HG02623 (cell line): ENCODE results near the gene CCNB1IP1.
A peak's percentile ranks its signal among the peaks of the same experiment; 100 is the strongest.
"Not testable (repeated sequence)": the region's sequence is repeated elsewhere in the genome, so short reads cannot be mapped to it uniquely, and the experiment has no call there.

Source experiments
- ATAC-seq: cut with Tn5 transposase; IDR thresholded peaks from one replicate; pipeline ENCODE4 v1.9.1; 2021; ENCODE audit warnings: moderate library complexity; ENCODE audit not compliant: unreplicated experiment

The CCNB1IP1 gene

GRCh38 chr14:20332788-20333493 lies at the start of gene CCNB1IP1:
CCNB1IP1 (minus strand) TSS chr14:20333279; CDS start chr14:20316523, 16,756 bp downstream.
- ATAC-seq, result peak; percentile 99

DNA sequence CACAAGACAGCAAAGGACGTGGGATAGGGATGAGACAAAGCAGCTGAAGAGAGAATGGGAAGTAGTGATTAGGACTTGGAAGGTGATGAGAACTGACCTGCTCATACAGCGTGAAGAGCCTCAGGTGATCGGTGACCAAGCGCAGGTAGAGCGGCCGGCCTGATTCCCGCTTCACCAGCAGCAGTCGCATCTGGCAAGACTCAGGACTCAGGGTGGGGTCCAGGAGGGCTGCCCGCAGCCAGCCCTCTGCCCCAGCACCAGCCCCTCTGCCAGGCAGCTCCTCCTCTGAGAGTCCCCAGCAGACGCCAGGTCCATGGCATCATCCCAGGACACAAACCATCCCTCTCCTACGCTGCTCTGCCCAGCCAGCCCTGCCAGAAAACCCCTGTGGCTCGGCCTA lies 49.4 kb upstream of the CCNB1IP1 start:
- no peak for ATAC-seq

GRCh38 chr14:20381341-20381740 lies 48.3 kb upstream of the CCNB1IP1 start:
- ATAC-seq, result no peak

GRCh38 chr14:20380681-20381080 lies 47.6 kb upstream of the CCNB1IP1 start:
- ATAC-seq, result no peak

DNA sequence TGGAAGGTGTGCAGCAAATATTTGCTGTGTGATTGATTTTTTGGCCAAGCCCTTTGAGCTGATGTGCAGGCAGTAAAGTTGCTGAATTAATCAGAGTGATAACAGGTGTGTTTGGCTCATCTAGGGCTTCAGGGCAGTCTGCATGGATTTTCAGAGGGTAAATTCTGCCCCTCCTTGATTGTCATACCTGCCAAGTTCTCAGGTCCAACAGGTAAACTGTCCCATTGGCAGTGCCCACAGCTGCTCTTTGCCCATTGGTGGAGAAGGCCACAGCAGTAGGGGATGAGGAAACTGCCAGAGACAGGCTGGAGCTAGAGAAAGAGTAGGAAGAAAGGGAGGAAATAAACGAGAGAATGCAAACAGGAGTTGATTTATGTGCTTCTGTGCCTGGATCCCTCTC lies 46.7 kb upstream of the CCNB1IP1 start:
- no peak for ATAC-seq

DNA sequence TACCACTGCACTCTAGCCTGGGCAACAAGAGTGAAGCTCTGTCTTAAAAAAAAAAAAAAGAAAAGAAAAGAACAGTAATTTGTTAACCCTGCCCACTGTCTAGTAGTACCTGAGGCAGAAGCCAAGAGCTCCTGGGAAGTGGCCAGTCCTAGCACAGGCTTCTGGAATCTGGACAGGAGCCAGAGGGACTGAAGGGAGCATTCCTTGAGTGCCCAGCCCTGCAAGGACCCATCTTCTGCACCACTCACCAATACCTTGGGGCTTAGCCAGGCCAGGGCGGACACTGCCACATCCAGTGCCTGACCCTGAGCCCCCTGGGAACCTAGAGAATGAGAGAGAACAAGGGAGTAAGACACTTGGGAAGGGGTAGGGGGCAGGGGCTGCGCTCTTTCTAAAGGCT lies 44.1 kb upstream of the CCNB1IP1 start:
- ATAC-seq, result no peak

DNA sequence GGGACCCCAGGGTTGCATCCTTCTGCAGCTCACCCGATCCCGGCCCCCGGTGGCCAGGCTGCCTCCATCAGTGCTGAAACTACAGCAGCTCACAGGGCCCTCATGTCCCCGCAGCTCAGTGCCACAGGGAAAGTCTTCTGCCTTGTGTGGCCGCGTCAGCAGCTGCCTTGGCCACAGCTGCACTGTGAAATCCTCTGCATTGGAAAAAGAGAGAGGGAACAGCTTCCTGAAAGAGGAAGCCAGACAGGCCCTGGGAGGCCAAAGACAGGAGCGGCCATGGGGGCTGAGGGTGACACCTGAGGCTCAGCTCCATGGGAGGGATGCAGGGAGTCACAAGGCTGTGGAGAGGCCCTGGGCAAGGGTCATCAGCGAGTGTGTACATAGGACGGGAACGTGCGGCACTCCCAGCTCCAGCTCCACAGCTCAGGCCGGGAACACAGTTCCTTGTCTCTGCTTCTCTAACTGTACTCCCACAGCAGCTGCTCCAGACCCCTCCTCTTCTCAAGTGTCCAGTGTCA lies 43.1 kb upstream of the CCNB1IP1 start:
- no peak for ATAC-seq

GRCh38 chr14:20375471-20375870 lies 42.4 kb upstream of the CCNB1IP1 start:
- ATAC-seq, result no peak

- ATAC-seq, result no peak
Measured at GRCh38 chr14:20372796-20373195, 39.7 kb upstream of the CCNB1IP1 start.

GRCh38 chr14:20365928-20366327 lies 32.8 kb upstream of the CCNB1IP1 start:
- ATAC-seq, result no peak

GRCh38 chr14:20358474-20358873 lies 25.4 kb upstream of the CCNB1IP1 start:
- ATAC-seq, result not testable (repeated sequence)

DNA sequence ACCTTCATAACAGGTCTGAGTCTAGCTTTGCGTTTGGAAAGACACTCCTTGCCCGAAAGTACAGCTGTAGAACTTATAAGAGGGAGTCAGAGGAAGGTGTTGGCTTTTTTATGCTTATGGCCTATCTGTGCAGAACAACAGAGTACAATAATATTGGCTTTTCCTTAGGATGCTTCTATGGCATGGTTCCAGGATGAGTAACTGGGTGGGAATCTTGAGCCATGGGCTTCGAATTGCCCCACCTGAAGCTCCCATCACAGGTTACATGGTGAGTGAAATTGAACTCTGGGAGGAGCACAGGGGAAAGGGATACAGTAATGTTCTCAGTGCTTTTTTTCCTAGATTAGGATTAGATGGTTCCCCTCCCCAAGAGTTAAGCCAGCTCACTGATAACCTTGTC lies 23.3 kb upstream of the CCNB1IP1 start:
- ATAC-seq, result no peak

DNA sequence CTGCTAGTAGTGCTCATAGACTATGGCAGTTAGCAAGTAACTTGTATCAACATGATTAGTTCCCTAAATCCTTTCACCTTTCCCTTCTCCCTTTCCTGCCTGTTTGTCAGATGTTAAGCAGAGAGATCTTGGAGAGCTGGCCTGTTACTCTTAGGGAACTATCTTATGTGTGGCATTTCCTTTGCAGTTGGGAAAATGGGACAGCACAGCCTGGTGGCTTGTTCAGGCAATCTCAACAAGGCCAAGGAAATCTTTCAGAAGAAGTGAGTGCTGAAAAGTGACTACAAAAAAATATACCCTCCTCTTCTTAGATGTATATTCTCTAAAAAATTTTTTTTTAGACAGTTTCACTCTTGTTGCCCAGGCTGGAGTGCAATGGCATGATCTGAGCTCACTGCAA lies 17.8 kb upstream of the CCNB1IP1 start:
- ATAC-seq, result no peak

DNA sequence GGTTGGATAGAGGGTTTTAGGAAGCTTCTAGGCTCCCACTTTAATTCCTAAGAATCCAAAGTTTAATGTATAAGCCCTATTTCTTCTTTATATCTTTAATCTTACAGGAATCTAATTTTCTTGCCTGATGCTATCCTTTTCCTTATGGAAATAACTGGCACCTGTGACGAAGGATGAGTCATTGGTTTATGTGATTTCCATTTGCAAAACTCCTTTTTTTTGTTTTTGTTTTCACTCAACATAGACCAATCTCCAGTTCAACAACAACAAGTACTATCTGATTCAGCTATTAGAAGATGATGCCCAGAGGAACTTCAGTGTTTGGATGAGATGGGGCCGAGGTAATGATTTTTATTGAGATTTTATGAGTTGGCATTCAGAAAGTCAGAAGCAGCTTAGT lies 17.2 kb upstream of the CCNB1IP1 start:
- ATAC-seq, result no peak

- no peak for ATAC-seq
Measured at GRCh38 chr14:20347747-20348146, 14.7 kb upstream of the CCNB1IP1 start.

DNA sequence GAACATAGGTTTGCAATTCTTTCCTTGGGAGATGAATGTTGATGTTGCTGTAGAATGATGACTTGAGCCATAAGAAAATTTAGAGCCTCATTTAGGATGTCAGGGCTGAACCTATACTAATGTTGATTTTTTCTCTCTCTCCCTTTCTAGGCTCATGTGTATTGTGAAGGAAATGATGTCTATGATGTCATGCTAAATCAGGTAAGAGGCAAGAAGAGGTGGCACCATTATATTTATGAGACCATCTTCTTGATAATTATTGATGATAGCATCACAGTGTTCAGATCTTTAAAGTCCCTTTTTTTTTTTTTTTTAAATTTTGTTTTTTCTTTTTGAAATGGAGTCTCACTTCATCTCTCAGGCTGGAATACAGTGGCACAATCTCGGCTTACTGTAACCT lies 13.6 kb upstream of the CCNB1IP1 start:
- ATAC-seq, result no peak

GRCh38 chr14:20345366-20345765 lies 12.3 kb upstream of the CCNB1IP1 start:
- ATAC-seq, result no peak

- ATAC-seq, result no peak
Measured at GRCh38 chr14:20343862-20344220, 10.8 kb upstream of the CCNB1IP1 start.

DNA sequence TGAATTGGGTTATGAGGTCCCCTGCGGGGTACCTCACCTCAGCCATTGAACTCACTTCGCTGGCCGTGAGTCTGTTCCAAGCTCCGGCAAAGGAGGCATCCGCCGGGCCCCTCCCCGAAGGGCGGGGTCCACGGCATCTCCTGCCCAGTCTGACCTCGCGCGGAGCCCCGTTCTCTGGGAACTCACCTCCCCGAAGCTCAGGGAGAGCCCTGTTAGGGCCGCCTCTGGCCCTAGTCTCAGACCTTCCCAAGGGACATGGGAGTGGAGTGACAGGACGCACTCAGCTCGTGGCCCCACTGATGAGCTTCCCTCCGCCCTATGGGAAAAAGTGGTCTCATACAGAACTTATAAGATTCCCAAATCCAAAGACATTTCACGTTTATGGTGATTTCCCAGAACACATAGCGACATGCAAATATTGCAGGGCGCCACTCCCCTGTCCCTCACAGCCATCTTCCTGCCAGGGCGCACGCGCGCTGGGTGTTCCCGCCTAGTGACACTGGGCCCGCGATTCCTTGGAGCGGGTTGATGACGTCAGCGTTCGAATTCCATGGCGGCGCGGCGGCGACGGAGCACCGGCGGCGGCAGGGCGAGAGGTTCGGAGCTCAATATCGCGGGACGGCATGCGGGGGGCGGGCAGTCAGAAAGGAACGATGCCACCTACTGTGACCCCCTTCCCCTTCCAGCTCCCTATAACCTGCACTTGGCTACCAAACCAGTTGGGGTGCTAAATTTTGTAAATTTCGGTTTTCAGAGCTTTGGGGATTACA lies 10.2 kb upstream of the CCNB1IP1 start, which contains the start of gene PARP2:
PARP2 (plus strand) TSS at position 544 of the 770 bp plus-strand sequence; CDS start at position 551, 7 bp downstream.
- ATAC-seq, result peak; percentile 90

DNA sequence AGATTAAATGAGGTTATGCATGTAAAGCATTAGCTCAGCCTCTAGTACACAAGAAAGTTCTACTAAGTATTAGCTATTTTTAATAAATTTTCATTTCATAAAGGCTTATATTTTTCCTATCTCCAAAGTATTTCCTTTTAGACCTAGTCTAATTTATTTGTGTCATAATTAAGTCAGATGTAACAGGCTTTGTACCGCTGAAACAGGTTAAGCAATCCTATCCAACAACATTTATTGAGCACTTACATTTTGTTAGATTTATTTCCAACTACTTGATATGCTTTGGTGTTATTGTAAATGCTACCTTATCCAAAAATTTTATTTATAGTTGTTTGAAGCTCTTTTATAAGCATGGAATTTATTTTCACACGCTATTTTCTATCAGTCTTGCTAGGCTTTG lies 8.6 kb upstream of the CCNB1IP1 start:
- ATAC-seq, result no peak

- not testable (repeated sequence) for ATAC-seq
Measured at GRCh38 chr14:20341032-20341431, 8.0 kb upstream of the CCNB1IP1 start.

DNA sequence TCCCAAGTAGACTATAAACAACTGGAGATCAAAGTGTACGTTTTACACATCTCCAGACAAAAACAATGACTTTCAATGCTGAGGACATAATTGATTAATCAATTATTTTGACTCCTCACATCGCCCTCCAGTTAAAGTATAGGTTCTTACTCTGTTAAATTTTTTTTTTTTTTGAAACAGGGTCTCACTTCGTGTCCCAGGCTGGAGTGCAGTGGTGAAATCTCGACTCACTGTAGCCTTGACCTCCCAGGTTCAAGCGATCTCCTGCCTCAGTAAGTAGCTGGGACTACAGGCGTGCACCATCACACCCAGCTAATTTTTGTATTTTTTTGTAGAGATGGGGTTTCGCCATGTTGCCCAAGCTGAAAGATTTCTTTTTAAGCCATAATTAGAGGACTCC lies 938 bp upstream of the CCNB1IP1 start:
- ATAC-seq, result no peak
